Upper lobe of left lung (tissue), 4 donors: ENCODE measurements around the gene BMERB1.

Experiments
- CTCF ChIP-seq, 6 experiments: fragments of 450-650 bp in 4 of 6; fragments of 200-600 bp in 2 of 6; sonication (generic) in 2 of 6; IDR thresholded peaks; one replicate each; pipeline ENCODE4 v1.5.1; 2016 to 2019; ENCODE audit warnings: antibody characterized with exemption in 6 of 6
- POLR2AphosphoS5 ChIP-seq, 2 donors: sonication (generic); formaldehyde crosslinking; IDR thresholded peaks; one replicate each; pipeline ENCODE4 v1.5.1; 2017; ENCODE audit warnings: antibody characterized with exemption in 2 of 2

- no peak for TF ChIP-seq CTCF (IDR thresholded peaks at IDR 0.05)
- no peak for TF ChIP-seq POLR2AphosphoS5 (IDR thresholded peaks at IDR 0.05)
These were observed 50.3 kb downstream of the BMERB1 start for GRCh38 chr16:15484662-15485061.
